HG02763 (cell line): Measurements from ENCODE around the gene PITPNM1.
A peak's percentile ranks its signal among the peaks of the same experiment; 100 is the strongest.
"Not testable (repeated sequence)": the region's sequence is repeated elsewhere in the genome, so short reads cannot be mapped to it uniquely, and the experiment has no call there.

Source experiments
- ATAC-seq: cut with Tn5 transposase; IDR thresholded peaks from one replicate; pipeline ENCODE4 v1.9.1; 2021; ENCODE audit warnings: mild to moderate bottlenecking, moderate library complexity; ENCODE audit not compliant: unreplicated experiment

The PITPNM1 gene

GRCh38 chr11:67491276-67492068 is 13.7 kb downstream of the PITPNM1 start:
- no peak for ATAC-seq

- ATAC-seq, result no peak
Measured at GRCh38 chr11:67490727-67491065, 14.5 kb downstream of the PITPNM1 start.

- no peak for ATAC-seq
Measured at GRCh38 chr11:67489885-67490726, 15.1 kb downstream of the PITPNM1 start.

GRCh38 chr11:67489203-67489884 is 15.8 kb downstream of the PITPNM1 start:
- ATAC-seq, result no peak

- peak; percentile 35 for ATAC-seq
Measured at GRCh38 chr11:67486481-67487195, 18.5 kb downstream of the PITPNM1 start.

GRCh38 chr11:67485873-67486361 is 19.2 kb downstream of the PITPNM1 start:
- ATAC-seq, result not testable (repeated sequence)

GRCh38 chr11:67484847-67485311 is 20.3 kb downstream of the PITPNM1 start:
- ATAC-seq, result no peak

- ATAC-seq, result no peak
Measured at GRCh38 chr11:67483831-67484665, 21.1 kb downstream of the PITPNM1 start.

GRCh38 chr11:67482827-67483798 is 22.1 kb downstream of the PITPNM1 start, which contains the start of gene AIP:
TSS of gene AIP (plus strand) at chr11:67483026. CDS start at chr11:67483159, 133 bp downstream.
- peak; percentile 64 for ATAC-seq

GRCh38 chr11:67482275-67482826 is 22.8 kb downstream of the PITPNM1 start:
- ATAC-seq, result no peak

GRCh38 chr11:67477344-67478050 is 27.7 kb downstream of the PITPNM1 start:
- not testable (repeated sequence) for ATAC-seq

GRCh38 chr11:67476692-67477091 is 28.5 kb downstream of the PITPNM1 start:
- ATAC-seq, result not testable (repeated sequence)

- no peak for ATAC-seq
Measured at GRCh38 chr11:67472882-67473281, 32.3 kb downstream of the PITPNM1 start.

- no peak for ATAC-seq
Measured at GRCh38 chr11:67470337-67471002, 34.7 kb downstream of the PITPNM1 start.

GRCh38 chr11:67469508-67469811 is 35.7 kb downstream of the PITPNM1 start:
- no peak for ATAC-seq

GRCh38 chr11:67468759-67469507 is 36.2 kb downstream of the PITPNM1 start, which contains the start of gene TMEM134:
TSS of gene TMEM134 (minus strand) at chr11:67469251. CDS start at chr11:67469192, 59 bp downstream.
- peak; percentile 65 for ATAC-seq
